ENCODE data around the gene CNST.

DNA sequence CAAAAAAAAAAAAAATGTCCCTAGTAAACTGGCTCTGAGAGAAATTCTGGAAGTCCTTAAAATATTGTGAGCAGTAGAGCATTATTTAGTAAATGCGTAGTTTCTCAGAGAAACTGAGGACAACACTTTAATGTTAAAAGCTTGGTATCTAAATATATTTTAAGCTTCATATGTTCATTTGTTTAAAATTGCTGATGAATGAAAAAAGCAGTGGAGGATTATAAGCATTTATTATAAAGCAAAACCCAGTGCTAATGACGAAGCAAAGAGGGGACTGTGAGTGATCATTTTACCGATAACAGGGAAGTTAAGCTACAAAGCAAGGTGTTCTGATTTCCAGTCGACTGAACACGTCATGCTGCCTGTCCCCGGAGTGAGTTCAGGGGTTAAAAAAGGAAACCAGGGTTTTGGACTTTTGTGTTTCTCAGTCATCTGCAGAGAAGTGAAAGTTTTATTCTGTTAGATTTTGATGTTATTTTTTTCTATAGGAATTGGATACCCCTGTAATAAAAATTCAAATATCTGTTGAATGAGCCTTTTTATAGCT lies 93.4 kb downstream of the CNST start:
- no peak for TF ChIP-seq ZBTB7A (IDR thresholded peaks at IDR 0.05; ENCODE audit: low read depth)
- TF ChIP-seq EGR1 (IDR thresholded peaks at IDR 0.05), result no peak
- TF ChIP-seq, protein P1, sequence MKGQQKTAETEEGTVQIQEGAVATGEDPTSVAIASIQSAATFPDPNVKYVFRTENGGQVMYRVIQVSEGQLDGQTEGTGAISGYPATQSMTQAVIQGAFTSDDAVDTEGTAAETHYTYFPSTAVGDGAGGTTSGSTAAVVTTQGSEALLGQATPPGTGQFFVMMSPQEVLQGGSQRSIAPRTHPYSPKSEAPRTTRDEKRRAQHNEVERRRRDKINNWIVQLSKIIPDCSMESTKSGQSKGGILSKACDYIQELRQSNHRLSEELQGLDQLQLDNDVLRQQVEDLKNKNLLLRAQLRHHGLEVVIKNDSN (IDR thresholded peaks at IDR 0.05), result no peak
- TF ChIP-seq TAF1 (IDR thresholded peaks at IDR 0.05; ENCODE audit: low read depth), result no peak
- TF ChIP-seq, protein P2, sequence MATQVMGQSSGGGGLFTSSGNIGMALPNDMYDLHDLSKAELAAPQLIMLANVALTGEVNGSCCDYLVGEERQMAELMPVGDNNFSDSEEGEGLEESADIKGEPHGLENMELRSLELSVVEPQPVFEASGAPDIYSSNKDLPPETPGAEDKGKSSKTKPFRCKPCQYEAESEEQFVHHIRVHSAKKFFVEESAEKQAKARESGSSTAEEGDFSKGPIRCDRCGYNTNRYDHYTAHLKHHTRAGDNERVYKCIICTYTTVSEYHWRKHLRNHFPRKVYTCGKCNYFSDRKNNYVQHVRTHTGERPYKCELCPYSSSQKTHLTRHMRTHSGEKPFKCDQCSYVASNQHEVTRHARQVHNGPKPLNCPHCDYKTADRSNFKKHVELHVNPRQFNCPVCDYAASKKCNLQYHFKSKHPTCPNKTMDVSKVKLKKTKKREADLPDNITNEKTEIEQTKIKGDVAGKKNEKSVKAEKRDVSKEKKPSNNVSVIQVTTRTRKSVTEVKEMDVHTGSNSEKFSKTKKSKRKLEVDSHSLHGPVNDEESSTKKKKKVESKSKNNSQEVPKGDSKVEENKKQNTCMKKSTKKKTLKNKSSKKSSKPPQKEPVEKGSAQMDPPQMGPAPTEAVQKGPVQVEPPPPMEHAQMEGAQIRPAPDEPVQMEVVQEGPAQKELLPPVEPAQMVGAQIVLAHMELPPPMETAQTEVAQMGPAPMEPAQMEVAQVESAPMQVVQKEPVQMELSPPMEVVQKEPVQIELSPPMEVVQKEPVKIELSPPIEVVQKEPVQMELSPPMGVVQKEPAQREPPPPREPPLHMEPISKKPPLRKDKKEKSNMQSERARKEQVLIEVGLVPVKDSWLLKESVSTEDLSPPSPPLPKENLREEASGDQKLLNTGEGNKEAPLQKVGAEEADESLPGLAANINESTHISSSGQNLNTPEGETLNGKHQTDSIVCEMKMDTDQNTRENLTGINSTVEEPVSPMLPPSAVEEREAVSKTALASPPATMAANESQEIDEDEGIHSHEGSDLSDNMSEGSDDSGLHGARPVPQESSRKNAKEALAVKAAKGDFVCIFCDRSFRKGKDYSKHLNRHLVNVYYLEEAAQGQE (IDR thresholded peaks at IDR 0.05; ENCODE audit: low read depth), result no peak
- TF ChIP-seq, protein P3, sequence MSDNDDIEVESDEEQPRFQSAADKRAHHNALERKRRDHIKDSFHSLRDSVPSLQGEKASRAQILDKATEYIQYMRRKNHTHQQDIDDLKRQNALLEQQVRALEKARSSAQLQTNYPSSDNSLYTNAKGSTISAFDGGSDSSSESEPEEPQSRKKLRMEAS (IDR thresholded peaks at IDR 0.05), result no peak
